ENCODE data around the gene FAM13A. TPM values are rescaled to one million over a fixed set of nuclear protein-coding genes. Genes with fewer than 3 reads are reported as not detected.
"Not testable (repeated sequence)": the region's sequence is repeated elsewhere in the genome, so short reads cannot be mapped to it uniquely, and the experiment has no call there.

Gene FAM13A
- total RNA-seq, 2 donors from 2014 or later, result 27.2 to 107 TPM

DNA sequence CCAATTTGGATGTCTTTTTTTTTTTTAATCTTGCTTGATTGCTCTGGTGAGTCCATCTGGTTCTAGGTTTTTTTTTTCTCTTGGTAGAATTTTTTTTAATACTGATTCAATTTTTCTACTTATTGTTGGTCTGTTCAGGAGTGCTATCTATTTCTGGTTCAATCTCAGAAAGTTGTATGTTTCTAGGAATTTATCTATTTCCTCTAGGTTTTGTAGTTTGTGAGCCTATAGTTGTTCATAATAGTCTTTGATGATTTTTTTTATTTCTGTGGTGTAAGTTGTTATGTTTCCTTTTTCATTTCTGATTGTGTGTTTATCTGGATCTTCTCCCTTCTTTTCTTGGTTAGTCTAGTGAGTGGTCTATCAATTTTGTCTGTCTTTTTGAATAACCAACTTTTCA lies 129.6 kb downstream of the FAM13A start:
- Histone ChIP-seq H3K27ac (no peak overlapping the region), H3K9me3 (no peaks in the 10 kb centered on the region), H3K27me3 (replicated peaks; ENCODE audit: insufficient read depth) (no peaks in the 10 kb centered on the region), H3K4me1 (replicated peaks) (no peaks in the 10 kb centered on the region), H3K36me3 (no peaks in the 10 kb centered on the region), H3K4me3 (no peak overlapping the region)
- TF ChIP-seq, protein P1, sequence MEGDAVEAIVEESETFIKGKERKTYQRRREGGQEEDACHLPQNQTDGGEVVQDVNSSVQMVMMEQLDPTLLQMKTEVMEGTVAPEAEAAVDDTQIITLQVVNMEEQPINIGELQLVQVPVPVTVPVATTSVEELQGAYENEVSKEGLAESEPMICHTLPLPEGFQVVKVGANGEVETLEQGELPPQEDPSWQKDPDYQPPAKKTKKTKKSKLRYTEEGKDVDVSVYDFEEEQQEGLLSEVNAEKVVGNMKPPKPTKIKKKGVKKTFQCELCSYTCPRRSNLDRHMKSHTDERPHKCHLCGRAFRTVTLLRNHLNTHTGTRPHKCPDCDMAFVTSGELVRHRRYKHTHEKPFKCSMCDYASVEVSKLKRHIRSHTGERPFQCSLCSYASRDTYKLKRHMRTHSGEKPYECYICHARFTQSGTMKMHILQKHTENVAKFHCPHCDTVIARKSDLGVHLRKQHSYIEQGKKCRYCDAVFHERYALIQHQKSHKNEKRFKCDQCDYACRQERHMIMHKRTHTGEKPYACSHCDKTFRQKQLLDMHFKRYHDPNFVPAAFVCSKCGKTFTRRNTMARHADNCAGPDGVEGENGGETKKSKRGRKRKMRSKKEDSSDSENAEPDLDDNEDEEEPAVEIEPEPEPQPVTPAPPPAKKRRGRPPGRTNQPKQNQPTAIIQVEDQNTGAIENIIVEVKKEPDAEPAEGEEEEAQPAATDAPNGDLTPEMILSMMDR (IDR thresholded peaks at IDR 0.05), result no peak
- TF ChIP-seq POLR2A (IDR thresholded peaks at IDR 0.05) (no peak), POLR2AphosphoS5 (IDR thresholded peaks at IDR 0.05) (no peak)
- intact Hi-C loops (cut with DNase I), result no loop called here
- no peak for DNase-seq (ENCODE audit: low spot score)

DNA sequence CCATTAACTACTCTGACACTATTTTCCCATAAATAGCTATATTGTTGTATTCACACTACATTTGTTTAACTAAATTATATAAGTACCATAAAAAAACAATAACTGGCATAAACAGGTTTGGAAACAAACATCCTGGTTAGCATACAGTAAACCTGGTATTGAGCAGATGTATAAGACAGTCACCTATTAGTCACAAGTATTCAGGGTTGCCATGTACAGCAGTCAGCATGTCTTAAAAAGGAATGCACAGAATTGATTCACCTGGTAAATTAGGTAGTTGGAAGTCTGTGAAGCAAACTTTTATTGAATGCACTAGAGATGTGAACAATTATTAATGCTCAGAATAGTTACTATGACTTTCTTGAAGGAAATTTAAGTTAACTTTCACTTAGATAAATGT lies 137.9 kb downstream of the FAM13A start:
- Histone ChIP-seq H3K9me3 (no peaks in the 10 kb centered on the region), H3K36me3 (no peaks in the 10 kb centered on the region), H3K4me3 (no peak overlapping the region), H3K4me1 (replicated peaks) (no peaks in the 10 kb centered on the region), H3K27me3 (replicated peaks; ENCODE audit: insufficient read depth) (no peaks in the 10 kb centered on the region), H3K27ac (no peak overlapping the region)
- no peak for TF ChIP-seq POLR2A (IDR thresholded peaks at IDR 0.05)
- TF ChIP-seq, protein P1 (IDR thresholded peaks at IDR 0.05), result no peak
- no peak for DNase-seq (ENCODE audit: low spot score)
- intact Hi-C loops (cut with DNase I), result no loop called here

DNA sequence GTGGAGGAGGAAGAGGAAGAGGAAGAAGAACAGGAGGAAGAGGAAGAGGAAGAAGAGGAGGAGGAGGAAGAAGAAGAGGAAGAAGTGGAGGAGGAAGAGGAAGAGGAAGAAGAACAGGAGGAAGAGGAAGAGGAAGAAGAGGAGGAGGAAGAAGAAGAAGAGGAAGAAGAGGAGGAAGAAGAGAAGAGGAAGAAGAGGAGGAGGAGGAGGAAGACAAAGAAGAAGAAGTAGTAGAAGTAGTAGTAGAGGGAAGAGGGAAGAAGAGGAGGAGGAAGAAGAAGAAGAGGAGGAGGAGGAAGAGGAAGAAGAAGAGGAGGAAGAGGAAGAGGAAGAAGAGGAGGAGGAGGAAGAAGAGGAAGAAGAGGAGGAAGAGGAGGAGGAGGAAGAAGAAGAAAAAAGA lies 143.8 kb downstream of the FAM13A start:
- H3K27me3 ChIP-seq (replicated peaks; ENCODE audit: insufficient read depth); H3K27ac ChIP-seq; H3K4me1 ChIP-seq (replicated peaks); DNase-seq (ENCODE audit: low spot score); H3K36me3 ChIP-seq; H3K9me3 ChIP-seq; H3K4me3 ChIP-seq; intact Hi-C loops (cut with DNase I): not testable (repeated sequence)

DNA sequence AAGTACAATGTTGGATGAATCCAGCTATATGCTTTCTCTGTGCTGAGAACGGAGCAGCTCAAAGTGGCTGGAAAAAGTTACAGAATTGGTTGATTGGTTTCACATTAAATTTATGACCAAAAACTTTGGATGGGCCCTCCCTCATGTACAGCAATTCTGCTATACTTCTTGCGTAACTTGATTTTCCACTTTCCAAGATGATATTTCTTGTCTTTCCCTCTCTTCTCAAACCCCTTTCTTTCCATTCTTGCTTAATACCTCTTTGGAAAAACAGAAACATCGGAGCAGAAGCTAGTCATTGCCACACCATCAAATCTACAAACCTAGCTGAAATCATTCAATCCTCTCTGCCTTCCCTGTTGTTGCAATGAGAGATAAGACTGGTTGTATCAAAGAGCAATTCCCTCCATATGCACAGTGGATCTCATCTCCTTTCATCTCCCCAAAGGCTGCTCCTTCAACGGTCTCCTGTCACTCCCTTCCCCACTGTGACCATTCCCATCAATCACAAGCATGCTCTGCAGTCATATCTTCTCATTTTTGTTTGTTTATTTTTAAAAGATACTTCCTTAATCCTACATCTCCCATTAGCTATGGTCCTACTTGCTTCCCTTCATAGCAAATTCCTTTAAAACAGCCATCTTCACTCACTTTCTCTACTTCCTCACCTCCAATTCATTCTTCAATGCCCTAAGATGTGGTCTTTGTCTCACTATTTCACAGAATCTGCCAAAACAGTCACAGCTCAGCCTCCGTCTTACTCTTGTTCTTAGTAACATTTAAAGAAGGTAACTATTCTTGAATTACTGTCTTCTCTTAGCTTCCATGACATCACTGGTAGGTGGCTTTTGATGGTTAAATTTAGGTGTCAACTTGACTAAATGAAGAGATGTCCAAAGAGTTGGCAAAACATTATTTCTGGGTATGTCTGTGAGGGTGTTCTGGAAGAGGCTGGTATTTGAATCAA lies 145.5 kb downstream of the FAM13A start:
- H3K27me3 ChIP-seq (replicated peaks; ENCODE audit: insufficient read depth), result no peaks in the 10 kb centered on the region
- no peak for DNase-seq (ENCODE audit: low spot score)
- TF ChIP-seq POLR2A (IDR thresholded peaks at IDR 0.05) (no peak), POLR2AphosphoS5 (IDR thresholded peaks at IDR 0.05) (no peak)
- TF ChIP-seq, protein P1 (IDR thresholded peaks at IDR 0.05), result no peak
- 76% methylated on average over 5 of the region's 5 CpGs for WGBS
- no peak overlapping the region for H3K4me3 ChIP-seq
- no peak overlapping the region for H3K27ac ChIP-seq
- H3K36me3 ChIP-seq, result no peaks in the 10 kb centered on the region
- intact Hi-C loops (cut with DNase I), result no loop called here
- H3K9me3 ChIP-seq, result no peaks in the 10 kb centered on the region
- H3K4me1 ChIP-seq (replicated peaks), result no peaks in the 10 kb centered on the region

DNA sequence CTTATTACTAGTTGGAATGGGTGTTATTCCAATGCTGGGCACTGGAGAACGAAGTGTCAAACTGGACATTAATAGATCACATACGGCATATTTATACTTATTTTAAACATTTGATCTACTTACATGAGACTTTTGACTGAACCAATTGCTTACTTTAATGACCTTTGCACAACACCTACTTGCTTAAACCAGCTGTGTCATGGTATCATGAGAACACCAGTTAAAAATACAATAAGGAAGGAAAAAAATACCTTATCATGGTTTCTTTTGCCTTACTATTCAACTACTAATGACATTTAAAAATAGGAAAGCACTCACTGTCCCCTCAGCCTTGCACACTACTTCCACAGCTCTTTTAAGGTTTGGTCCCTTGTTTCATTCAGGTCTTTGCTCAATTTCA lies 146.9 kb downstream of the FAM13A start:
- Histone ChIP-seq H3K36me3 (no peaks in the 10 kb centered on the region), H3K4me1 (replicated peaks) (no peaks in the 10 kb centered on the region), H3K9me3 (no peaks in the 10 kb centered on the region), H3K4me3 (no peak overlapping the region), H3K27me3 (replicated peaks; ENCODE audit: insufficient read depth) (no peaks in the 10 kb centered on the region), H3K27ac (no peak overlapping the region)
- 95% methylated on average over 2 of the region's 2 CpGs for WGBS
- no peak for DNase-seq (ENCODE audit: low spot score)
- TF ChIP-seq POLR2AphosphoS5 (IDR thresholded peaks at IDR 0.05) (no peak), POLR2A (IDR thresholded peaks at IDR 0.05) (no peak)
- TF ChIP-seq, protein P1 (IDR thresholded peaks at IDR 0.05), result no peak
- intact Hi-C loops (cut with DNase I), result no loop called here

Measured in prostate gland (tissue), 2 donors.